ENCODE results near the gene SFMBT1. TPM values are rescaled to one million over a fixed set of nuclear protein-coding genes. Genes with fewer than 3 reads are reported as not detected.

SFMBT1 gene
- total and polyA plus RNA-seq, 2 of the 4 experiments (the other 2 are of a cell fraction), result 1.0 to 1.8 TPM

- no TSS peak for BruUV-seq (replicated peaks)
- H2BK20ac ChIP-seq (ENCODE audit: low read depth, low read length), result no peak overlapping the region
- H3K27me3 ChIP-seq (ENCODE audit: control insufficient read depth, insufficient read depth, low read length), result no peaks in the 10 kb centered on the region
- no peak overlapping the region for H2BK120ac ChIP-seq (ENCODE audit: low read depth, low read length)
- no peak overlapping the region for H3K23ac ChIP-seq (ENCODE audit: low read depth, low read length)
- no peak overlapping the region for H2BK15ac ChIP-seq (ENCODE audit: low read depth, low read length)
- intact Hi-C loops (cut with micrococcal nuclease) (no loop called here), in situ Hi-C loops (cut with MboI; ENCODE audit: low sequenced_read_pairs) (no loop called here), dilution Hi-C loops (cut with HindIII; ENCODE audit: low sequenced_read_pairs, unreplicated experiment) (no loop called here)
- H4K20me1 ChIP-seq (ENCODE audit: insufficient read depth, low read length), result no peaks in the 10 kb centered on the region
- no peak overlapping the region for H3K4ac ChIP-seq (ENCODE audit: low read depth, low read length)
- no peak overlapping the region for H2AFZ ChIP-seq (replicated peaks; ENCODE audit: low read length, poor library complexity)
- CTCF ChIA-PET, result no interaction called here
- no peak overlapping the region for H3K18ac ChIP-seq (ENCODE audit: low read depth, low read length)
- H4K91ac ChIP-seq (ENCODE audit: insufficient read depth, low read depth, low read length), result no peak overlapping the region
- H4K8ac ChIP-seq (ENCODE audit: low read depth in 2 of 2, low read length in 2 of 2), result no peak overlapping the region
- DNase-seq, result no peak
- no peak overlapping the region for H2AK9ac ChIP-seq (replicated peaks; ENCODE audit: low read depth, low read length, poor library complexity)
- no peak overlapping the region for H3K14ac ChIP-seq (replicated peaks; ENCODE audit: low read depth, low read length)
- no peak for ATAC-seq (ENCODE audit: low read depth)
- 100% methylated on average over 6 of the region's 41 CpGs; no CpG with 5 or more reads in 1 of the 2 experiments for WGBS, 2 experiments (ENCODE audit: extremely low coverage in 2 of 2, insufficient read length in 1 of 2)
- H2AK5ac ChIP-seq (ENCODE audit: low read depth, low read length), result no peak overlapping the region
- no peaks in the 10 kb centered on the region for H3K9me3 ChIP-seq (ENCODE audit: control insufficient read depth, insufficient read depth, low read length)
- H3K79me1 ChIP-seq (ENCODE audit: low read depth in 1 of 2, low read length in 2 of 2), result no peaks in the 10 kb centered on the region
- no peak overlapping the region for H3K4me2 ChIP-seq (ENCODE audit: low read depth, low read length)
- no peak overlapping the region for H3K56ac ChIP-seq (ENCODE audit: extremely low read depth, insufficient read depth, low read length)
- H3K9ac ChIP-seq (ENCODE audit: low read depth, low read length), result no peak overlapping the region
- H3K36me3 ChIP-seq (ENCODE audit: control insufficient read depth, insufficient read depth, low read length), result no peaks in the 10 kb centered on the region
- H3K27ac ChIP-seq (ENCODE audit: insufficient read depth, low read length), result no peak overlapping the region
- H4K5ac ChIP-seq (ENCODE audit: low read depth, low read length), result no peak overlapping the region
- H3K4me1 ChIP-seq (ENCODE audit: control insufficient read depth, insufficient read depth, low read length), result no peaks in the 10 kb centered on the region
- no peaks in the 10 kb centered on the region for H3K9me1 ChIP-seq (ENCODE audit: insufficient read depth, low read length)
- no peak overlapping the region for H3K4me3 ChIP-seq (ENCODE audit: insufficient read depth, low read depth, low read length)
- POLR2A ChIA-PET (ENCODE audit: unreplicated experiment), result no interaction called here
- H2BK5ac ChIP-seq (ENCODE audit: low read depth, low read length, poor library complexity, severe bottlenecking), result no peak overlapping the region
- TF ChIP-seq MAZ (IDR thresholded peaks at IDR 0.05; ENCODE audit: borderline replicate concordance, low read depth, low read length) (no peak), BHLHE40 (IDR thresholded peaks at IDR 0.05; ENCODE audit: low read depth, low read length) (no peak)
Measured at GRCh38 chr3:52998771-52999513, 46.9 kb downstream of the SFMBT1 start.

All from IMR-90 (cell line).